HepG2 (cell line): ENCODE measurements around the gene NGFR. TPM values are rescaled to one million over a fixed set of nuclear protein-coding genes. Genes with fewer than 3 reads are reported as not detected.

ENCODE experiments used
- ATAC-seq: fragments of 200-7000 bp; cut with Tn5 transposase; 3 replicates; pipeline ENCODE4 v1.9.1; 2020; ENCODE audit warnings: mild to moderate bottlenecking, moderate library complexity
- BruUV-seq: library from RNA; stranded (reverse); fragments of 400-500 nt; replicated peaks from 2 replicates; lab custom pipeline; 2021; lab: Mats Ljungman, UMichigan
- CTCF ChIA-PET: fragments of 300-600 bp; formaldehyde crosslinking; extraction: SDS; loops from one replicate; lab custom pipeline; 2021; ENCODE audit warnings: low total read pairs, inconsistent platforms, low intra/inter-chr PET ratio; lab: Yijun Ruan, JAX
- POLR2A ChIA-PET: fragments of 350-600 bp; sonication (Branson Sonifier 250); formaldehyde crosslinking; loops from one replicate; lab custom pipeline; 2020; ENCODE audit warnings: antibody characterized with exemption, inconsistent platforms; lab: Yijun Ruan, JAX
- DNase-seq: peaks from one replicate; pipeline ENCODE4 v3.0.0-alpha.2; 2015; ENCODE audit warnings: low spot score
- FAIRE-seq: peaks from 3 replicates; lab custom pipeline; 2011; peaks lifted over from hg19 to GRCh38; lab: Jason Lieb, UNC
- H2AFZ ChIP-seq: one replicate; pipeline ENCODE4 v1.6.1; 2011; ENCODE audit warnings: low read length, inconsistent platforms
- H3K27ac ChIP-seq: fragments of 300-600 bp; 3 replicates; pipeline ENCODE4 v1.8.0; 2011; ENCODE audit warnings: mixed run types, mild to moderate bottlenecking, mixed read lengths, low read length, inconsistent platforms; ENCODE audit not compliant: insufficient read depth; ENCODE audit errors: extremely low read length
- H3K27me3 ChIP-seq, 2 experiments: fragments of 200-600 bp in 1 of 2; 2 replicates in 1 of 2; 3 replicates in 1 of 2; pipeline versions ENCODE4 v1.6.0 to v1.8.0; 2011; ENCODE audit warnings: low read length in 2 of 2, mild to moderate bottlenecking in 2 of 2, moderate library complexity in 2 of 2, inconsistent platforms in 1 of 2; ENCODE audit not compliant: insufficient read depth in 2 of 2, control insufficient read depth in 1 of 2
- H3K36me3 ChIP-seq, 2 experiments: fragments of 200-600 bp in 1 of 2; replicated peaks in 1 of 2; 2 replicates in 1 of 2; 3 replicates in 1 of 2; pipeline versions ENCODE4 v1.5.1 to v1.8.0; 2011; ENCODE audit warnings: low read length in 2 of 2, inconsistent platforms in 1 of 2; ENCODE audit not compliant: insufficient read depth in 2 of 2, control insufficient read depth in 1 of 2
- H3K4me1 ChIP-seq: 2 replicates; pipeline ENCODE4 v1.5.1; 2012; ENCODE audit warnings: low read length, inconsistent platforms; ENCODE audit not compliant: insufficient read depth
- H3K4me2 ChIP-seq: 2 replicates; pipeline ENCODE4 v1.6.0; 2011; ENCODE audit warnings: low read depth, low read length, inconsistent platforms
- H3K4me3 ChIP-seq, 3 experiments: fragments of 200-600 bp in 1 of 3; sonication (generic), shearing (Covaris generic) in 1 of 3; replicated peaks in 1 of 3; 2 replicates each; pipeline ENCODE4 v1.5.1; 2011 to 2016; ENCODE audit warnings: low read length in 3 of 3, inconsistent platforms in 2 of 3, low read depth in 2 of 3, mild to moderate bottlenecking in 2 of 3, control low read depth in 1 of 3, mixed read lengths in 1 of 3; ENCODE audit not compliant: insufficient read depth in 1 of 3
- H3K79me2 ChIP-seq: one replicate; pipeline ENCODE4 v1.6.1; 2011; ENCODE audit warnings: low read length, inconsistent platforms; ENCODE audit not compliant: insufficient read depth
- H3K9ac ChIP-seq: 2 replicates; pipeline ENCODE4 v1.6.0; 2011; ENCODE audit warnings: mild to moderate bottlenecking, low read depth, low read length, inconsistent platforms; ENCODE audit not compliant: insufficient read depth
- H3K9me3 ChIP-seq: 2 replicates; pipeline ENCODE4 v1.5.1; 2012; ENCODE audit warnings: mild to moderate bottlenecking, low read length
- H4K20me1 ChIP-seq: 2 replicates; pipeline ENCODE4 v1.6.0; 2011; ENCODE audit warnings: inconsistent platforms, mild to moderate bottlenecking, low read length, moderate library complexity; ENCODE audit not compliant: insufficient read depth
- AKNA ChIP-seq: sonication (generic); formaldehyde crosslinking; IDR thresholded peaks from 2 replicates; pipeline ENCODE4 v1.4.0; 2020; ENCODE audit warnings: missing genetic modification reagents, borderline replicate concordance
- DBP ChIP-seq: sonication (generic); formaldehyde crosslinking; IDR thresholded peaks from 2 replicates; pipeline ENCODE4 v1.4.0; 2020; ENCODE audit warnings: missing genetic modification reagents; ENCODE audit errors: not compliant biosample characterization
- DR1 ChIP-seq: sonication (generic); formaldehyde crosslinking; IDR thresholded peaks from 2 replicates; pipeline ENCODE4 v1.8.0; 2021; ENCODE audit warnings: mild to moderate bottlenecking, missing genetic modification reagents, inconsistent platforms
- HNF1B ChIP-seq: sonication (generic); formaldehyde crosslinking; IDR thresholded peaks from 2 replicates; pipeline ENCODE4 v1.5.1; 2020; ENCODE audit warnings: mild to moderate bottlenecking, moderate library complexity, missing genetic modification reagents
- NRL ChIP-seq: sonication (generic); formaldehyde crosslinking; IDR thresholded peaks from 2 replicates; pipeline ENCODE4 v1.5.0; 2020; ENCODE audit warnings: missing genetic modification reagents, mild to moderate bottlenecking, moderate library complexity, borderline replicate concordance
- RFX5 ChIP-seq: IDR thresholded peaks from 2 replicates; pipeline ENCODE4 v1.6.1; 2011; ENCODE audit warnings: low read depth, low read length, improper control_type of control experiment
- SNRNP70 ChIP-seq: fragments of 200-400 bp; formaldehyde crosslinking; IDR thresholded peaks from 2 replicates; pipeline ENCODE4 v1.6.1; 2017; ENCODE audit warnings: mild to moderate bottlenecking, low read depth, low read length, moderate library complexity
- ZBTB10 ChIP-seq: sonication (generic); formaldehyde crosslinking; IDR thresholded peaks from 2 replicates; pipeline ENCODE4 v1.4.0; 2020; ENCODE audit warnings: missing genetic modification reagents, borderline replicate concordance
- ZFAT ChIP-seq: sonication (generic); formaldehyde crosslinking; conservative IDR thresholded peaks from 2 replicates; pipeline ENCODE4 v1.8.1; 2023; ENCODE audit warnings: missing genetic modification reagents, inconsistent platforms
- ZNF343 ChIP-seq: sonication (generic); formaldehyde crosslinking; IDR thresholded peaks from 2 replicates; pipeline ENCODE4 v1.4.0; 2020; ENCODE audit warnings: mild to moderate bottlenecking, missing genetic modification reagents
- ZNF879 ChIP-seq: sonication (generic); formaldehyde crosslinking; IDR thresholded peaks from 2 replicates; pipeline ENCODE4 v1.8.1; 2023; ENCODE audit warnings: missing genetic modification reagents
- WGBS: methylation state at CpG from one replicate; pipeline ENCODE4 v1.1.6; 2017; ENCODE audit warnings: low lambda C conversion rate; 5-methylcytosine and 5-hydroxymethylcytosine counted together
- in situ Hi-C: cut with HindIII; loops from 2 replicates; pipeline ENCODE4 v1.10.0; 2017; ENCODE audit warnings: low pct_unique_long_range_greater_than_20kb; ENCODE audit not compliant: extremely low pct_ligation_motif_present
- intact Hi-C: fragments of 100-400 bp; cut with micrococcal nuclease; formaldehyde crosslinking; loops from one replicate; pipeline ENCODE4 v1.10.0; 2022; ENCODE audit not compliant: unreplicated experiment
- polyA plus RNA-seq, 8 experiments: library from polyadenylated mRNA; depleted of rRNA in 3 of 8; stranded (reverse) in 7 of 8; unstranded in 1 of 8; fragments of >200 nt; fragmentation: Illumina TruSeq in 4 of 8; extraction: Trizol in 4 of 8; gene quantifications; 2 replicates each; pipeline versions ENCODE4 v1.2.1 to v1.2.3, GENCODE V29; 2011 to 2016; ENCODE audit warnings: low read depth in 4 of 8, missing spikeins in 1 of 8, mixed read lengths in 1 of 8; ENCODE audit not compliant: insufficient read depth in 1 of 8
- total RNA-seq, 5 experiments: library from RNA; depleted of rRNA; stranded (reverse); fragments of >200 nt; fragmentation: Illumina TruSeq; extraction: Trizol; gene quantifications; 2 replicates each; pipeline ENCODE4 v1.2.3, GENCODE V29; 2016; ENCODE audit warnings: low read depth in 1 of 5

NGFR gene
- total and polyA plus RNA-seq, 2 of the 13 experiments (the other 11 are each of a cell fraction or from before 2014, with no cell fraction given), result 1.1 to 1.8 TPM

- no peak for TF ChIP-seq DBP (CRISPR knock-in tag)
- TF ChIP-seq ZNF879, result no peak
- TF ChIP-seq RFX5, result no peak
- TF ChIP-seq SNRNP70, result no peak
- no peak for TF ChIP-seq ZFAT
Observed at GRCh38 chr17:49513044-49513395, 17.9 kb downstream of the NGFR start (continued).

GRCh38 chr17:49513641-49514040, 18.5 kb downstream of the NGFR start:
- BruUV-seq, result no TSS peak
- CTCF ChIA-PET, result no interaction called here
- 0 out of 2 replicates have a peak, but pooled peaks have one; percentile 38 for TF ChIP-seq ZNF343 (CRISPR knock-in tag)
- 0 out of 2 replicates have a peak, but pooled peaks have one; percentile 11 for TF ChIP-seq NRL (CRISPR knock-in tag)
- TF ChIP-seq ZBTB10, result no peak
- TF ChIP-seq DR1 (CRISPR knock-in tag), result 0 out of 2 replicates have a peak, but pooled peaks have one; percentile 29
- TF ChIP-seq HNF1B (CRISPR knock-in tag), result no peak
- TF ChIP-seq AKNA (CRISPR knock-in tag), result no peak

More at GRCh38 chr17:49513641-49514040, 18.5 kb downstream of the NGFR start:
- Histone ChIP-seq H3K9me3 (no peaks in the 10 kb centered on the region), H2AFZ (no peak overlapping the region), H3K4me3 (no peak overlapping the region), H3K4me2 (no peak overlapping the region), H3K4me1 (peaks cover 48% of the 10 kb centered on the region), H3K79me2 (no peaks in the 10 kb centered on the region), H3K9ac (no peak overlapping the region), H3K27ac (no peak overlapping the region), H3K27me3 (peaks cover 2 to 33% of the 10 kb centered on the region in 2 experiments; a peak in 4 of 5 replicates), H3K36me3 (no peaks in the 10 kb centered on the region), H4K20me1 (no peaks in the 10 kb centered on the region)
- POLR2A ChIA-PET, result interaction anchor here (1.0 to 2.2 kb wide), 4 partner anchors 11 to 250 kb away, joined by 3 to 12 read pairs (median 6); partner anchors contain the start of genes FAM117A, PHB1 and SLC35B1
- FAIRE-seq (no peak), ATAC-seq (no peak), DNase-seq (no peak)
- in situ Hi-C loops (no loop called here), intact Hi-C loops (loop anchor here (2.0 kb wide), 2 partner anchors 35 to 43 kb away; no protein-coding TSS in a partner anchor)
- WGBS, result 42% methylated on average over 6 of the region's 8 CpGs
